ENCODE measurements around the gene RNF213. TPM values are rescaled to one million over a fixed set of nuclear protein-coding genes. Genes with fewer than 3 reads are reported as not detected.

Gene RNF213
- total and polyA plus RNA-seq, 2 of the 8 experiments (the other 6 are each of a cell fraction or from before 2014, with no cell fraction given) = 33.8 to 62.8 TPM

GRCh38 chr17:80269405-80269807, 8.8 kb downstream of the RNF213 start:
- Histone ChIP-seq H2BK15ac (ENCODE audit: low read length) (no peak overlapping the region), H3K79me2 (ENCODE audit: control insufficient read depth in 1 of 2, insufficient read depth in 2 of 2, low read length in 2 of 2) (no peaks in the 10 kb centered on the region), H2BK12ac (ENCODE audit: low read depth, low read length) (no peak overlapping the region), H3K27me3 (replicated peaks in 1 of 4; ENCODE audit: control insufficient read depth in 3 of 4, extremely low read depth in 1 of 4, insufficient read depth in 3 of 4, low read length in 3 of 4) (no peaks in the 10 kb centered on the region), H3K36me3 (ENCODE audit: control insufficient read depth in 2 of 4, insufficient read depth in 4 of 4, low read length in 3 of 4) (peaks cover 0 to 9% (median 3%) of the 10 kb centered on the region in 4 experiments; a peak in 4 of 8 replicates), H3K9me3 (ENCODE audit: insufficient read depth in 2 of 2, low read depth in 1 of 2, low read length in 1 of 2) (no peaks in the 10 kb centered on the region), H4K91ac (replicated peaks; ENCODE audit: insufficient read length, low read length) (no peak overlapping the region), H3K4me3 (ENCODE audit: extremely low read depth in 1 of 4, insufficient read depth in 2 of 4, low read depth in 3 of 4, low read length in 4 of 4) (no peak overlapping the region), H3K27ac (ENCODE audit: low read depth, low read length) (no peak overlapping the region), H3K14ac (ENCODE audit: insufficient read length) (no peak overlapping the region), H3K23me2 (ENCODE audit: low read depth, low read length) (peaks cover 4% of the 10 kb centered on the region; the same call in 1 of the 2 replicates), H4K8ac (ENCODE audit: extremely low read depth, insufficient read depth, low read length) (no peak overlapping the region), H3K18ac (ENCODE audit: extremely low read depth, low read length) (no peak overlapping the region), H2BK120ac (replicated peaks; ENCODE audit: low read depth, low read length) (no peak overlapping the region), H3K4ac (replicated peaks; ENCODE audit: insufficient read length, low read depth, low read length) (no peak overlapping the region), H3K23ac (ENCODE audit: insufficient read length) (no peak overlapping the region), H3K56ac (replicated peaks; ENCODE audit: insufficient read length, low read depth, low read length) (peak overlapping the region; percentile 63), H2BK5ac (ENCODE audit: low read depth, low read length) (no peak overlapping the region), H4K5ac (ENCODE audit: insufficient read length, low read depth, low read length) (no peak overlapping the region), H2BK20ac (ENCODE audit: low read length) (no peak overlapping the region), H3K4me1 (replicated peaks in 1 of 4; ENCODE audit: control insufficient read depth in 3 of 4, insufficient read depth in 4 of 4, low read length in 3 of 4) (peaks cover 7 to 15% (median 8%) of the 10 kb centered on the region in 4 experiments), H2AFZ (ENCODE audit: low read length) (no peak overlapping the region), H3K79me1 (ENCODE audit: low read depth, low read length) (no peaks in the 10 kb centered on the region), H3K4me2 (ENCODE audit: insufficient read depth in 1 of 2, low read depth in 2 of 2, low read length in 2 of 2) (peak overlapping the region in 1 of 2 experiments; percentile 54; a peak in 1 of 4 replicates), H4K20me1 (replicated peaks in 1 of 2; ENCODE audit: control insufficient read depth in 1 of 2, insufficient read depth in 2 of 2, low read length in 2 of 2) (peaks cover 0 to 4% of the 10 kb centered on the region in 2 experiments), H3K9ac (replicated peaks in 1 of 4; ENCODE audit: extremely low read depth in 1 of 4, low read depth in 3 of 4, low read length in 3 of 4) (no peak overlapping the region), H2AK5ac (ENCODE audit: low read depth, low read length) (no peak overlapping the region)
- FAIRE-seq (no peak), DNase-seq (ENCODE audit: low read depth in 1 of 2, low spot score in 2 of 2) (no peak)
- POLR2A ChIA-PET (ENCODE audit: partially characterized antibody) = interaction anchor here (0.8 to 7.5 kb wide), 6 partner anchors 7 to 73 kb away, joined by 3 to 63 read pairs (median 8); partner anchors contain the start of gene RNF213
- CTCF ChIA-PET (ENCODE audit: partially characterized antibody) = interaction anchor here (1.2 to 4.8 kb wide), 5 partner anchors 7 to 74 kb away, joined by 4 to 18 read pairs (median 9); no protein-coding TSS in a partner anchor
- 87 to 100% methylated on average over 2 of the region's 2 CpGs for WGBS, 2 experiments (ENCODE audit: extremely low coverage in 1 of 2, insufficient coverage in 1 of 2, insufficient read length in 1 of 2, insufficient replicate concordance in 2 of 2, low coverage in 1 of 2, low lambda C conversion rate in 2 of 2, missing lambda C conversion rate in 1 of 2)
- no peak for TF ChIP-seq KDM1A (IDR thresholded peaks at IDR 0.05; ENCODE audit: borderline replicate concordance, low read length)
- no peak for TF ChIP-seq ZNF274 (IDR thresholded peaks at IDR 0.05; ENCODE audit: borderline replicate concordance, extremely low read depth, low read length)
- no peak for TF ChIP-seq NANOG (IDR thresholded peaks at IDR 0.05; ENCODE audit: insufficient read depth, low read depth, low read length, poor library complexity, severe bottlenecking)
- no peak for TF ChIP-seq CBX8 (IDR thresholded peaks at IDR 0.05; ENCODE audit: borderline replicate concordance, low read depth, low read length)
- no peak for TF ChIP-seq POU5F1 (IDR thresholded peaks at IDR 0.05; ENCODE audit: low read depth, low read length)
- no peak for TF ChIP-seq CREB1 (IDR thresholded peaks at IDR 0.05)
- TF ChIP-seq KDM5A (IDR thresholded peaks at IDR 0.05; ENCODE audit: low read length) = no peak
- TF ChIP-seq, protein P1, sequence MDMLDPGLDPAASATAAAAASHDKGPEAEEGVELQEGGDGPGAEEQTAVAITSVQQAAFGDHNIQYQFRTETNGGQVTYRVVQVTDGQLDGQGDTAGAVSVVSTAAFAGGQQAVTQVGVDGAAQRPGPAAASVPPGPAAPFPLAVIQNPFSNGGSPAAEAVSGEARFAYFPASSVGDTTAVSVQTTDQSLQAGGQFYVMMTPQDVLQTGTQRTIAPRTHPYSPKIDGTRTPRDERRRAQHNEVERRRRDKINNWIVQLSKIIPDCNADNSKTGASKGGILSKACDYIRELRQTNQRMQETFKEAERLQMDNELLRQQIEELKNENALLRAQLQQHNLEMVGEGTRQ (IDR thresholded peaks at IDR 0.05; ENCODE audit: low read length) = no peak
- no peak for TF ChIP-seq BCL11A (IDR thresholded peaks at IDR 0.05; ENCODE audit: low read depth in 2 of 2, low read length in 2 of 2)
- no peak for TF ChIP-seq EZH2 (IDR thresholded peaks at IDR 0.05; ENCODE audit: low read depth, low read length, severe bottlenecking)
- no peak for TF ChIP-seq HDAC2 (IDR thresholded peaks at IDR 0.05; ENCODE audit: borderline replicate concordance in 1 of 2, low read depth in 2 of 2, low read length in 2 of 2)
- no peak for TF ChIP-seq RFX5 (IDR thresholded peaks at IDR 0.05; ENCODE audit: borderline replicate concordance, low read depth, low read length)
- no peak for TF ChIP-seq CBX5 (IDR thresholded peaks at IDR 0.05; ENCODE audit: low read depth, low read length)

Measured in H1 (cell line).